ENCODE results near the gene HSCB.
"Not testable (repeated sequence)": the region's sequence is repeated elsewhere in the genome, so short reads cannot be mapped to it uniquely, and the experiment has no call there.

HSCB gene

DNA sequence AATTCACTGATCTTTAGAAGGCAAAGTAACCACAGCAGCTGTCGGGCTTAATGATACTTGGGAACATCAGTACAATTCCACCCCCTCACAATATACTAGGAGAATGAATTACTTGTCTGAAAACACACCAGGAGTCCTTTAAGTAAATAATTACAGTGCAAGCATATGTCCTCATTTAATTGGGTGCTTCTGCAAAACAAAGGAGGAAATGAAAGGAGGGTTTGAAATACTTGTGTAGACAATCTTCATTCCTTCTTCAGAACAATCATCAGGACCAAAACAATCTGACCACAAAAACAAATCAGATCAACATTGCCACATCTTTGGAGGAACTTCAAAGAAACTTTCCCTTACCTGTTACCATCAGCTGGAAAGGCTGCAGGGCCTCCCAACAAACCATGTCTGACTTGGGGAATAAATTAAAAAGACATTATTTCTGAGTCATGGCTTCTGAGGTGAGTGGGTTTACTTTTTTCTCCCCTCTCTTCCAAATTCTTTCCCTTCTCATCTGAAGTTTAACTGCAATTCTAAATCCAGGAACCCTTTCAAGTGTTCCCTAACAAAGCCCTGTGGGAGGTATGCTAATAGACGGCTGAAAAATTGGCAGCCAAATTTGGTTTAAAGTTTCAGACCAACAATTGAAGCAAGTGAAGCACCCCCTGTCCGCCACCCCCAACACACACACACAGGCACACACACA is 18.2 kb downstream of the HSCB start:
- Histone ChIP-seq H3K9me3 (ENCODE audit: low read length) (peaks cover 4% of the 10 kb centered on the region), H3K4me1 (ENCODE audit: insufficient read depth, low read length) (no peaks in the 10 kb centered on the region), H2AFZ (ENCODE audit: low read depth, low read length) (no peak overlapping the region), H3K4me3 (ENCODE audit: low read length) (no peak overlapping the region), H3K27me3 (ENCODE audit: insufficient read depth, low read length) (no peaks in the 10 kb centered on the region), H3K36me3 (ENCODE audit: insufficient read depth, low read length) (no peaks in the 10 kb centered on the region)

DNA sequence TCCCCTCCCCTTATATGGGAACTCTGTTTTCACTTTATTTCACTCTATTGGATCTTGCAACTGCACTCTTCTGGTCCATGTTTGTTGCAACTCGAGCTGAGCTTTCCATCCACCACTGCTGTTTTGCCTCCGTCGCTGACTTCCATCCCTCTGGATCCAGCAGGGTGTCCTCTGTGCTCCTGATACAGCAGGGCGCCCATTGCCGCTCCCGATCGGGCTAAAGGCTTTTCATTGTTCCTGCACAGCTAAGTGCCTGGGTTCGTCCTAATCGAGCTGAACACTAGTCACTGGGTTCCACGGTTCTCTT is 19.6 kb downstream of the HSCB start:
- H3K4me3 ChIP-seq (ENCODE audit: low read length) = no peak overlapping the region
- H3K36me3 ChIP-seq (ENCODE audit: insufficient read depth, low read length) = no peaks in the 10 kb centered on the region
- peaks cover 4% of the 10 kb centered on the region for H3K9me3 ChIP-seq (ENCODE audit: low read length)
- no peaks in the 10 kb centered on the region for H3K27me3 ChIP-seq (ENCODE audit: insufficient read depth, low read length)
- no peaks in the 10 kb centered on the region for H3K4me1 ChIP-seq (ENCODE audit: insufficient read depth, low read length)
- no peak overlapping the region for H2AFZ ChIP-seq (ENCODE audit: low read depth, low read length)

DNA sequence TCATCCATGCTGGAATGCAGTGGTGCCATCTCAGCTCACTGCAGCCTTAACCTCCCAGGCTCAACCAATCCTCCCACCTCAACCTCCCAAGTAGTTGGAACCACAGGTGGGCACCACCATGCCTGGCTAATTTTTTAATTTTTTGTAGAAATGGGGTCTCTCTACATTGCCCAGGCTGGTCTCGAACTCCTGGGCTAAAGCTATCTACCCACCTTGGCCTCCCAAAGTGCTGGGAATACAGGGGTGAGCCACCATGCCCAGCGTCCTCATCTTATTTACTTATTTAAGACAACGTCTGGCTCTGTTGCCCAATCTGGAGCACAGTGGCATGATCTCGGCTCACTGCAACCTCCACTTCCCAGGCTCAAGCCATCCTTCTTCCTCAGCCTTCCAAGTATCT is 20.2 kb downstream of the HSCB start:
- not testable (repeated sequence) for H3K9me3 ChIP-seq (ENCODE audit: low read length); H3K27me3 ChIP-seq (ENCODE audit: insufficient read depth, low read length); H3K36me3 ChIP-seq (ENCODE audit: insufficient read depth, low read length); H3K4me3 ChIP-seq (ENCODE audit: low read length); H3K4me1 ChIP-seq (ENCODE audit: insufficient read depth, low read length); H2AFZ ChIP-seq (ENCODE audit: low read depth, low read length)

DNA sequence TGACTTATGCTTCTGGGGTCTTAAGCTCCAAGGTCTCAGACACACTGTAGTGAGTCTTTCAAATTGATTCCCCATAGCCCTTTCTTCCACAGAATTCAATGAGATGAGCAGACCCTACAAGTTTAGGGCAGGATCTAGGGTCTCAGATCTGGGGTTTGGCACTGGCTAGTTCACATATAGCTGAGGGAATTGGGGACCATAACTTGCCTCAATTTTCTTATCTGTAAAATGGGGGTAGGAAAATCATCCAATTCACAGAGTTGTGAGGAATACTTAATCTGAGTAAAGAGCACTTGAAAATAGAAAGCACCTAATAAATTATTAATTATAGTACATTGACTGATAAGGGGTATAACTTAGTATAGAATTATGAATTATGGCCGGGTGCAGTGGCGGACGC is 24.8 kb downstream of the HSCB start:
- H3K9me3 ChIP-seq (ENCODE audit: low read length) = no peaks in the 10 kb centered on the region

DNA sequence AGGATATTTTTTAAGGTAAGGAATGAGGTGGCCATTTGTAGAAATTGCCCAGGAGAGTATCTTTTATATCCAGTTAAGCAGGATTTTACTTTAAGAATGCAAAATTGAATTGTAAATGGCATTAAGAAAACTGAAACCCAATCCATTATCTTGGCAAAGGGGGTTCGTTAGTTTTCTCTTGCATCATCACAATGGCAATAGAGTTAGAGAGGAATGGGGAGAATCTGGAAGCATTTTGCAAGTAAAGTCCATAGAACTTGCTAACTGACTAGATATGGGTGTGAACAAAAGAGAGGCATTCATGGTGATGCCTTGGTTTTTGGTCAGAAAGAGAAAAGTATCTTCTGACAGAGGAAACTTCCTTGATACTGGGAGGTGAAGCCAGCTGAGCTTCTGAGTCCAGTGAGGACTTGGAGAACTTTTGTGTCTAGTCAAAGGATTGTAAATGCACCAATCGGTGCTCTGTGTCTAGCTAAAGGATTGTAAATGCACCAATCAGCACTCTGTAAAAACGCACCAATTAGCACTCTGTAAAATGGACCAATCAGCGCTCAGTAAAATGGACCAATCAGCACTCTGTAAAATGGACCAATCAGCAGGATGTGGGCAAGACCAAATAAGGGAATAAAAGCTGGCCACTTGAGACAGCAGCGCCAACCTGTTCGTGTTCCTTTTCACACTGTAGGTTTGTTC is 27.0 kb downstream of the HSCB start:
- H2AFZ ChIP-seq (ENCODE audit: low read depth, low read length) = no peak overlapping the region
- H3K4me1 ChIP-seq (ENCODE audit: insufficient read depth, low read length) = peaks cover 5% of the 10 kb centered on the region
- no peaks in the 10 kb centered on the region for H3K9me3 ChIP-seq (ENCODE audit: low read length)
- no peak overlapping the region for H3K4me3 ChIP-seq (ENCODE audit: low read length)
- H3K36me3 ChIP-seq (ENCODE audit: insufficient read depth, low read length) = no peaks in the 10 kb centered on the region
- no peaks in the 10 kb centered on the region for H3K27me3 ChIP-seq (ENCODE audit: insufficient read depth, low read length)

More for the DNA sequence above, 24.8 kb downstream of the HSCB start:
- H2AFZ ChIP-seq (ENCODE audit: low read depth, low read length) = no peak overlapping the region
- H3K27me3 ChIP-seq (ENCODE audit: insufficient read depth, low read length) = no peaks in the 10 kb centered on the region
- no peak overlapping the region for H3K4me3 ChIP-seq (ENCODE audit: low read length)
- no peaks in the 10 kb centered on the region for H3K36me3 ChIP-seq (ENCODE audit: insufficient read depth, low read length)
- H3K4me1 ChIP-seq (ENCODE audit: insufficient read depth, low read length) = no peaks in the 10 kb centered on the region

DNA sequence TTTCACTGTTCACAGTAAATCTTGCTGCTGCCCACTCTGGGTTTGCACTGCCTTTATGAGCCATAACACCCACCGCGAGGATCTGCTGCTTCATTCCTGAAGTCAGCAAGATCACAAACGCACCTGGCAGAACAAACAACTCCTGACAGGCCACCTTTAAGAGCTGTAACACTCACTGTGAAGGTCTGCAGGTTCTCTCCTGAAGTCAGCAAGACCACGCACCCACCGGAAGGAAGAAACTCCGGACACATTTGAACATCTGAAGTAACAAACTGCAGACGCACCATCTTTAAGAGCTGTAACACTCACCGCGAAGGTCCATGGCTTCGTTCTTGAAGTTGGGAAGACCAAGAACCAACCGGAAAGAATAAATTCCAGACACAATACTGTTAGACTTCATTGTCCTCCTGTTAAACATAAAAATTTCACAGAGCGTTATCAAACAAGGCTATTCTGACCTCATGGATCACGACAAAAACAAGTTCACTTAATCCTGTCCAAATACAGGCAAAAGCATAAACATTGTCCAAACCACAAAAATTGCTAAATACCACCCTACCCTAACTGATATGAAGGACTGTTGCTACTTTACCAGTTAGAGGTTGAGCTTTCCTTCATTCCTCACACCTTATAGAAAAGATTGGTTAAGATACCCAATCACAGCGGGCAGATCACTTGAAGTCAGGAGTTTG is 27.7 kb downstream of the HSCB start:
- no peaks in the 10 kb centered on the region for H3K27me3 ChIP-seq (ENCODE audit: insufficient read depth, low read length)
- peaks cover 4% of the 10 kb centered on the region for H3K36me3 ChIP-seq (ENCODE audit: insufficient read depth, low read length)
- no peak overlapping the region for H3K4me3 ChIP-seq (ENCODE audit: low read length)
- no peaks in the 10 kb centered on the region for H3K9me3 ChIP-seq (ENCODE audit: low read length)
- peaks cover 5% of the 10 kb centered on the region for H3K4me1 ChIP-seq (ENCODE audit: insufficient read depth, low read length)
- no peak overlapping the region for H2AFZ ChIP-seq (ENCODE audit: low read depth, low read length)

DNA sequence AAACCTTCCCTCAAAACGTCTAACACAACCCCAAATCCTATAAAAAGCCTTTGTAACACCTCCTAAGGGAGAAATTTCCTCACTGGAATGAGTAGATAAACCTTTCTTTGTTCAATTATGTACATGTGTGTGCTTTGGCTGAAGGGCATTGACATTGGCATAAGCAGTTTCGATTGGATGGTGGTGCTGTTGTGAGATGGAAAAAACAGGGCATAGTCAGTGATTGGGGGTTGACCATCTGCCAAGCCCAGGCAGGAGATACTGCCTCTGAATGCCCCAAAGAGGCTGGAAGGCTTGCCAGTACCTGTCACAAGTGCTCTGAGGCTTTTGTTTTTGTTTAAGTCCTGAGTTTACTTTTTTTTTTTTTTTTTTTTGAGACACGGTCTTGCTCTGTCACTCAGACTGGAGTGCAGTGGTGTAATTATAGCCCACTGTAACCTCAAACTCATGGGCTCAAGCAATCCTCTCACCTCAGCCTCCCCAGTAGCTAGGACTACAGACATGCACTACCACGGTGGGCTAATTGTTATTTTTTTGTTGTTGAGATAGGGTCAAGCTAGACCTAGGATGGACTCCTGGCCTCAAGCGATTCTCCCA is 29.5 kb downstream of the HSCB start:
- Histone ChIP-seq H3K36me3 (ENCODE audit: insufficient read depth, low read length) (peaks cover 13% of the 10 kb centered on the region), H2AFZ (ENCODE audit: low read depth, low read length) (no peak overlapping the region), H3K4me3 (ENCODE audit: low read length) (no peak overlapping the region), H3K27me3 (ENCODE audit: insufficient read depth, low read length) (no peaks in the 10 kb centered on the region), H3K4me1 (ENCODE audit: insufficient read depth, low read length) (peaks cover 5% of the 10 kb centered on the region), H3K9me3 (ENCODE audit: low read length) (no peaks in the 10 kb centered on the region)

DNA sequence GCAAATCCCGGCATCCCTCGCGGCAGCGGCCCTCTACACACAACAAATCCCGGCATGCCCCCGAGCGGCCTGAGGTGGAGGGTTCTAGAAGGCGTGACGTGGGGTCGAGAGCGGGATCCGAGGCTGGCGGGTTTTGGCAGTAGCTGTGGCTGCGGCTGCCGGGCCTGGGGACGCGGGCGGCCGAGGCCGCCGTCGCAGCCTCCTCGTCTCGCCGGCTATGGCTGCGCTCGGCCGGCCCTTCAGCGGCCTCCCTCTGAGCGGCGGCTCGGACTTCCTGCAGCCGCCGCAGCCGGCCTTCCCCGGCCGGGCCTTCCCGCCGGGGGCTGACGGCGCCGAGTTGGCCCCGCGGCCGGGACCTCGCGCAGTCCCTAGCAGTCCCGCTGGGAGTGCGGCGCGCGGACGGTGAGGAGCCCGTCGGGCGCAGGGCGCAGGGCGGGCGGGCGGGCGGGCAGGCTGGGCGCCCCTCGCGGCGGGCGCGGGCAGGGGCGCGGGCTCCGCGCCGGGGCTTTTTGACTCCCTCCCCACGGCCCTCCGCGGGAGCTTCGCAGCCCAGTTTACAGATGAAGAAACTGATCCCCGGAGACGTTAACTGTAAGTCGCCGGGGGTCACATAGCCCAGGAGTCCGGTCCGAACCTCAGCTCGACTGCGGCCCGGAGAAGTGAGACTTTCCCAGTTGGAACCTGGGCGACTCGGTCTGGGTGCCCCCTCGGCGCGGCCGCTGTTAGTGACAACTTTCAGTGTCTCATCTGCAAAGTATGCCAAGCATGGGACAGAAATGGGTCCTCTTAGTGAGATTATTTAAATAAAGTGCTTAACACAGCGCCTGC is 31.0 kb downstream of the HSCB start, which contains the start of gene CCDC117:
Gene CCDC117, plus strand, starts transcription at position 63 of the 828 bp plus-strand sequence. Its CDS starts 155 bp downstream, at position 218.
- Histone ChIP-seq H3K9me3 (ENCODE audit: low read length) (peaks cover 2% of the 10 kb centered on the region), H3K27me3 (ENCODE audit: insufficient read depth, low read length) (no peaks in the 10 kb centered on the region), H2AFZ (ENCODE audit: low read depth, low read length) (peak within 1 kb of the TSS; percentile 80), H3K4me1 (ENCODE audit: insufficient read depth, low read length) (peaks cover 5% of the 10 kb centered on the region), H3K36me3 (ENCODE audit: insufficient read depth, low read length) (peaks cover 20% of the 10 kb centered on the region), H3K4me3 (ENCODE audit: low read length) (peak within 1 kb of the TSS; percentile 85)

DNA sequence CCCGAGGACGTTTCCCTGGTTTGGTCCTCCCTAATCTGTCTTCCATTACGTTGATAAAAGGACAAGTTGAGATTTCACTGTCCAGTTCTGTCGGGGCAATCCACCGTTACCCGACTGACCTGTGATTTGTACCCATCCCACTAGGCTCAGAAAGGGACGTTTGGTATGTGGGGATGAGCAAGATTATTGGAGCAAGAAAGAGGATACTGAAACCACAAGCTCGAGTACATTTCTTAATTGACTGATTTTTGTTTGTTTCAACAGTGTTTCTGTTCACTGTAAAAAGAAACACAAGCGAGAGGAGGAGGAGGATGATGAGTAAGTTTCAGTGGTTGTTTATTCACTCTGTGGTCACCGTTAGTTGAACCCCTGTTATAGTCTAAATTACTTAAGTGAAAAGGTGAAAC is 31.6 kb downstream of the HSCB start:
- H3K27me3 ChIP-seq (ENCODE audit: insufficient read depth, low read length) = no peaks in the 10 kb centered on the region
- peaks cover 2% of the 10 kb centered on the region for H3K9me3 ChIP-seq (ENCODE audit: low read length)
- peaks cover 5% of the 10 kb centered on the region for H3K4me1 ChIP-seq (ENCODE audit: insufficient read depth, low read length)
- H3K36me3 ChIP-seq (ENCODE audit: insufficient read depth, low read length) = peaks cover 23% of the 10 kb centered on the region
- peak overlapping the region; percentile 85 for H3K4me3 ChIP-seq (ENCODE audit: low read length)
- no peak overlapping the region for H2AFZ ChIP-seq (ENCODE audit: low read depth, low read length)

DNA sequence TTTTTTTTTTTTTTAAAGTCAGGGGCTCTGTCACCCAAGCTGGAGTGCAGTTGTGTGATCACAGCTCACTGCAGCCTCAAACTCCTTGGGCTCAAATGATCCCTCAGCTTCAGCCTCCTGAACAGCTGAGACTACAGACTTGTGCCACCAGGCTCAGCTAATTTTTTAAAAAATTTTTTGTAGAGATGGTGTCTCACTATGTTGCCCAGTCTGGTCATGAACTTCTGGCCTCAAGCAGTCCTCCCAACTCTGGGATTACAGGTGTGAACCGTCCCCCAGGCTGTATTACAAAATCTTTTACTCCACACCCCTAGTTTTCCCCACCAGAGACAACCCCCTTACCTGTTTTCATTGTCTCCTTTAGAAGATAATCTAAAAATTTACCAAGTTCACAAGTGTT is 32.5 kb downstream of the HSCB start:
- Histone ChIP-seq H3K9me3 (ENCODE audit: low read length) (peaks cover 2% of the 10 kb centered on the region), H3K4me3 (ENCODE audit: low read length) (peak overlapping the region; percentile 85), H3K4me1 (ENCODE audit: insufficient read depth, low read length) (peaks cover 5% of the 10 kb centered on the region), H3K27me3 (ENCODE audit: insufficient read depth, low read length) (no peaks in the 10 kb centered on the region), H2AFZ (ENCODE audit: low read depth, low read length) (no peak overlapping the region), H3K36me3 (ENCODE audit: insufficient read depth, low read length) (peaks cover 28% of the 10 kb centered on the region)

DNA sequence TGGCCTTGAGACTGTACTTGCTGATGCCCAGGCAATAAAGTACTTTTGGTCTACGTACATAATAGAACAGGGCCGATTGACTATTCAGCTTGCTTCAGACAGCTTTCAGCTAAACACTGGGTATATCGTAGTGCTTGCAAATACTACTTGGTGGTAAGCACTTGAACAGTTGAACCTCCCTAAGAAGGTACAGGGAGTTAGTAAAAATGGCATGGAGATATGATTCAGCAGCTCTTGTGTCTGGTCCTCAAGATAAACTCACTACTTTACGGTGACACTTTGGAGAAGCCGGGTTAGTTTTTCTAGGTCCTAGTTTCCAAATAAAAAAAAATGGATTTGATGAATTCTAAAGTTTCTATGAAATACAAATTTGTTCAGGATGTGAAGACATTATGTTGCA is 38.0 kb downstream of the HSCB start:
- no peak overlapping the region for H3K4me3 ChIP-seq (ENCODE audit: low read length)
- H3K9me3 ChIP-seq (ENCODE audit: low read length) = peaks cover 2% of the 10 kb centered on the region
- no peaks in the 10 kb centered on the region for H3K27me3 ChIP-seq (ENCODE audit: insufficient read depth, low read length)
- H3K36me3 ChIP-seq (ENCODE audit: insufficient read depth, low read length) = peaks cover 61% of the 10 kb centered on the region
- H3K4me1 ChIP-seq (ENCODE audit: insufficient read depth, low read length) = no peaks in the 10 kb centered on the region
- H2AFZ ChIP-seq (ENCODE audit: low read depth, low read length) = no peak overlapping the region

DNA sequence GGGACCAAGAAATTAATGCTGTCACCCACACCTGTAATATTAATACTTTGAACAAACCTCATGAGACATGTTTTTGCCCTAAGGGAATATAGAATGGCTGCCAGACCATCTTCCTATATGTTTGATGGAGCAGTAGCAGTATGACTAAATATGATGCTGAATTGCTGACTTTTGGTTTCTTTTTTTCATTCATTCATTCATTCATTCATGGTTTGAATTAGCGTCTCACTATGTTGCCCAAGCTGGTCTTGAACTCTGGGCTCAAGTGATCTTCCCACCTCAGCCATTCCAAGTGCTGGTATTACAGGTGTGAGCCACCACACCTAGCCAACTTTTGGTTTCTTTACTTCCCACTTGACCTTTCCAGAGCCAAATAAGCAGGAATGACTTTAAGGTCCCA is 38.5 kb downstream of the HSCB start:
- peaks cover 63% of the 10 kb centered on the region for H3K36me3 ChIP-seq (ENCODE audit: insufficient read depth, low read length)

More for the DNA sequence above, 38.5 kb downstream of the HSCB start:
- no peaks in the 10 kb centered on the region for H3K4me1 ChIP-seq (ENCODE audit: insufficient read depth, low read length)
- no peak overlapping the region for H2AFZ ChIP-seq (ENCODE audit: low read depth, low read length)
- H3K9me3 ChIP-seq (ENCODE audit: low read length) = peaks cover 2% of the 10 kb centered on the region
- H3K4me3 ChIP-seq (ENCODE audit: low read length) = no peak overlapping the region
- no peaks in the 10 kb centered on the region for H3K27me3 ChIP-seq (ENCODE audit: insufficient read depth, low read length)

Data from neuron (in vitro differentiated cells).